K562 (cell line): ENCODE measurements around the gene TRMT2B. TPM values are rescaled to one million over a fixed set of nuclear protein-coding genes. Genes with fewer than 3 reads are reported as not detected.

Experiments used
- CCNT2 ChIP-seq: IDR thresholded peaks from 2 replicates; pipeline ENCODE4 v1.6.1; 2011; ENCODE audit warnings: borderline replicate concordance, low read depth, mild to moderate bottlenecking, moderate library complexity, mixed read lengths, low read length; ENCODE audit not compliant: insufficient read length; ENCODE audit errors: extremely low read depth
- CXXC5 ChIP-seq: fragments of 250-450 bp; sonication (Bioruptor Pico); IDR thresholded peaks from 2 replicates; pipeline ENCODE4 v1.8.0; 2022; ENCODE audit warnings: inconsistent platforms, mild to moderate bottlenecking, moderate library complexity
- ELF1 ChIP-seq: fragments of 200-800 bp; sonication (Bioruptor generic); IDR thresholded peaks from 2 replicates; pipeline ENCODE4 v1.6.1; 2016; ENCODE audit warnings: missing genetic modification characterization, missing compliant biosample characterization
- FOSL1 ChIP-seq: fragments of 200-800 bp; sonication (Bioruptor generic); conservative IDR thresholded peaks from 2 replicates; pipeline ENCODE4 v1.6.1; 2016; ENCODE audit warnings: missing genetic modification characterization, missing compliant biosample characterization
- FOXM1 ChIP-seq, 2 experiments: fragments of 450-650 bp in 1 of 2; sonication (generic) in 1 of 2; formaldehyde crosslinking in 1 of 2; IDR thresholded peaks; 2 replicates each; pipeline versions ENCODE4 v1.6.1 to v1.9.0; 2017 to 2022; ENCODE audit warnings: low read depth in 2 of 2, mild to moderate bottlenecking in 2 of 2, missing genetic modification reagents in 1 of 2, moderate library complexity in 1 of 2
- KAT2B ChIP-seq: IDR thresholded peaks from one replicate; pipeline ENCODE4 v1.6.1; 2012; ENCODE audit warnings: low read depth, mild to moderate bottlenecking, control low read depth, inconsistent platforms, low read length, moderate library complexity
- KLF6 ChIP-seq: fragments of 250-450 bp; sonication (Bioruptor Pico); IDR thresholded peaks from 2 replicates; pipeline ENCODE4 v1.4.0; 2020; ENCODE audit warnings: mild to moderate bottlenecking, moderate library complexity, borderline replicate concordance
- MCM2 ChIP-seq: fragments of 450-650 bp; IDR thresholded peaks from 2 replicates; pipeline ENCODE4 v1.6.1; 2017; ENCODE audit warnings: low read depth, mild to moderate bottlenecking
- NFRKB ChIP-seq: fragments of 450-650 bp; IDR thresholded peaks from 2 replicates; pipeline ENCODE4 v1.6.1; 2016; ENCODE audit warnings: low read depth
- PHF20 ChIP-seq: fragments of 450-650 bp; IDR thresholded peaks from 2 replicates; pipeline ENCODE4 v1.6.1; 2018; ENCODE audit not compliant: partially characterized antibody
- PHF8 ChIP-seq: fragments of 200-600 bp; sonication (generic); IDR thresholded peaks from 2 replicates; pipeline ENCODE4 v1.6.1; 2012; ENCODE audit warnings: mixed run types, mild to moderate bottlenecking, inconsistent platforms, low read length, moderate library complexity, borderline replicate concordance
- POLR2A ChIP-seq: fragments of 450-650 bp; conservative IDR thresholded peaks from 2 replicates; pipeline ENCODE4 v1.6.1; 2016
- PTBP1 ChIP-seq: fragments of 200-400 bp; formaldehyde crosslinking; IDR thresholded peaks from 2 replicates; pipeline ENCODE4 v1.6.1; 2017; ENCODE audit warnings: low read depth, low read length
- SIN3B ChIP-seq: fragments of 450-650 bp; IDR thresholded peaks from 2 replicates; pipeline ENCODE4 v1.6.1; 2017; ENCODE audit warnings: low read depth, mild to moderate bottlenecking, moderate library complexity
- SMARCA4 ChIP-seq: fragments of 450-650 bp; IDR thresholded peaks from 2 replicates; pipeline ENCODE4 v1.6.1; 2016
- SUPT5H ChIP-seq: fragments of 450-650 bp; IDR thresholded peaks from 2 replicates; pipeline ENCODE4 v1.6.1; 2016
- TAF7 ChIP-seq: fragments of 450-650 bp; IDR thresholded peaks from 2 replicates; pipeline ENCODE4 v1.6.1; 2016; ENCODE audit warnings: missing genetic modification characterization, missing compliant biosample characterization
- TARDBP ChIP-seq: fragments of 450-650 bp; IDR thresholded peaks from 2 replicates; pipeline ENCODE4 v1.6.1; 2016
- TEAD4 ChIP-seq, 2 experiments: sonication (generic) in 1 of 2; formaldehyde crosslinking in 1 of 2; IDR thresholded peaks; 2 replicates each; pipeline versions ENCODE4 v1.6.1 to v1.8.0; 2012 to 2022; ENCODE audit warnings: borderline replicate concordance in 1 of 2, inconsistent platforms in 1 of 2, low read length in 1 of 2, mild to moderate bottlenecking in 1 of 2, missing genetic modification reagents in 1 of 2
- TGIF2 ChIP-seq: sonication (generic); formaldehyde crosslinking; IDR thresholded peaks from 2 replicates; pipeline ENCODE4 v1.8.1; 2022; ENCODE audit warnings: mild to moderate bottlenecking, missing genetic modification reagents, moderate library complexity
- polyA plus RNA-seq, 8 experiments: library from polyadenylated mRNA; depleted of rRNA in 4 of 8; stranded (reverse) in 5 of 8; unstranded in 3 of 8; fragments of >200 nt; fragmentation: Nextera tagmentation in 2 of 8; fragmentation: Illumina TruSeq in 1 of 8; extraction: Ambion mirVana in 2 of 8; extraction: Trizol in 1 of 8; gene quantifications; 2 replicates each; pipeline versions ENCODE4 v1.2.1 to v1.2.3, GENCODE V29; 2011 to 2014; ENCODE audit warnings: inconsistent platforms in 1 of 8, missing spikeins in 1 of 8
- total RNA-seq, 7 experiments: library from RNA; depleted of rRNA in 6 of 7; stranded (reverse); fragments of >200 nt in 6 of 7; fragmentation: Illumina TruSeq in 2 of 7; extraction: Trizol in 2 of 7; gene quantifications; 2 replicates each; pipeline versions ENCODE4 v1.2.1 to v1.2.3, GENCODE V29; 2011 to 2021; ENCODE audit warnings: low replicate concordance in 1 of 7
- TF ChIP-seq, protein P1 (sequence below): fragments of 450-650 bp; IDR thresholded peaks from 2 replicates; pipeline ENCODE4 v1.6.1; 2016; ENCODE audit warnings: antibody characterized with exemption
- TF ChIP-seq, protein P2 (sequence below): fragments of 450-650 bp; IDR thresholded peaks from 2 replicates; pipeline ENCODE4 v1.7.1; 2018; ENCODE audit warnings: mild to moderate bottlenecking, low read depth; ENCODE audit not compliant: partially characterized antibody
- TF ChIP-seq, protein P3 (sequence below), 3 experiments: fragments of 200-800 bp in 1 of 3; sonication (Bioruptor generic) in 1 of 3; sonication (generic) in 1 of 3; formaldehyde crosslinking in 1 of 3; IDR thresholded peaks; 2 replicates each; pipeline versions ENCODE4 v1.6.1 to v1.8.0; 2016 to 2022; ENCODE audit warnings: mild to moderate bottlenecking in 2 of 3, missing compliant biosample characterization in 2 of 3, missing genetic modification characterization in 2 of 3, missing genetic modification reagents in 1 of 3

Gene TRMT2B
- total and polyA plus RNA-seq, 9 of the 15 experiments (the other 6 are each of a cell fraction or from before 2014, with no cell fraction given): 3.9 to 23.4 (median 18.1) TPM

DNA sequence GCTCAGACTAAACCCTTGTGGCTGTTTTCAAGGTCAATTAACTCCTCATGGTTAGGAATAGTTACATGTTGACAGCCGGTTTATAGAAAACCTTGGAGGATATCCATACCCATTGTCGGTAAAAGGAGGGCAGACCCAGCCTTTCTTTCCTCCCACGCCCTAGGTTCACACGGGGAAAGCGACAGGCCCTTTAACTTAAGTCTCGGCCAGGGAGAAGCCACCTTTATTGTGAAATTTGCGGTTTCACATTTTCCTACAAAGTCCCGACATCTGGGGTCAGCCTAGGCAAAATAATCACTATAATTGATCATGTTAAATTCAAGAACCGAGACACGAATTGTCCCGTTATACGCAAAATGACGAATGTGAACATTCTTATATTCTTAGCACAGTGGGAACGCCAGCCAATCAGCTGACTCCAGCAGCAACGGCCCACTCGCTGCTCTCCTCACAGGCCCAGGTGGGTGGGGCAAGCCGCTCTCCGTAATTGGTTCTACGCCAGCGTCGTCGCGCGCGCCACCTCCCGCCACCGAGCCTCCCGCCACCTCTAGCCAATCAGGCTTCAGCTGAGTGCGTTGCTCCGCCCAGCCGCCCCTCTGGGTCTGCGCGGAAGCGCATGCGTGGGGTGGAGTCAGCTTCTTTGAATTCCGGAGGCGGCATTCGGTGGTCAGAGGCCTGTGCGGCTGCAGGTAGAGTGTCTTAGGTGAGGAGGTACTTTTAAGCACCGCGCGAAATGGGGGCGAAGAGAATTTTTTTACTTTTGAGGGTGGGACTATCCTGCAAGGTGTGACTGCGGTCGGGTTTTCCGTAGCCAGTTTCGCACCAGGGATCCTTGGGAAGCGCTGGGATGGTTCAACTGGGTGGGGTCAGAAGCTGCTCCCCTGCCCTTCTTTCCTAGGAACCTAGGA, 45.9 kb upstream of the TRMT2B start, which contains the start of gene CENPI (continued):
- TF ChIP-seq, protein P1, sequence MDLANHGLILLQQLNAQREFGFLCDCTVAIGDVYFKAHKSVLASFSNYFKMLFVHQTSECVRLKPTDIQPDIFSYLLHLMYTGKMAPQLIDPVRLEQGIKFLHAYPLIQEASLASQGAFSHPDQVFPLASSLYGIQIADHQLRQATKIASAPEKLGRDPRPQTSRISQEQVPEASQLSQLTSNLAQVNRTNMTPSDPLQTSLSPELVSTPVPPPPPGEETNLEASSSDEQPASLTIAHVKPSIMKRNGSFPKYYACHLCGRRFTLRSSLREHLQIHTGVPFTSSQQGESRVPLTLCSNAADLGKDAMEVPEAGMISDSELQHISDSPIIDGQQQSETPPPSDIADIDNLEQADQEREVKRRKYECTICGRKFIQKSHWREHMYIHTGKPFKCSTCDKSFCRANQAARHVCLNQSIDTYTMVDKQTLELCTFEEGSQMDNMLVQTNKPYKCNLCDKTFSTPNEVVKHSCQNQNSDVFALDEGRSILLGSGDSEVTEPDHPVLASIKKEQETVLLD: peak; percentile 93
- no peak for TF ChIP-seq MCM2
- TF ChIP-seq TGIF2 (CRISPR knock-in tag): no peak
- TF ChIP-seq KAT2B: no peak
- TF ChIP-seq ELF1 (tag): no peak
- peak; percentile 50; the same call in 1 of the 2 replicates for TF ChIP-seq SIN3B
- TF ChIP-seq KLF6 (CRISPR knock-in tag): no peak
- TF ChIP-seq PHF8: peak; percentile 70; the same call in 1 of the 2 replicates
- TF ChIP-seq NFRKB: no peak
- peak; percentile 55; the same call in 1 of the 2 replicates for TF ChIP-seq FOXM1 (IDR thresholded peaks at IDR 0.05; ENCODE audit: low read depth)
- TF ChIP-seq FOXM1 (CRISPR knock-in tag; IDR thresholded peaks at IDR 0.05; ENCODE audit: low read depth): no peak
- no peak for TF ChIP-seq FOSL1 (tag)
- peak; percentile 58 for TF ChIP-seq SUPT5H
- peak; percentile 21; the same call in 1 of the 2 replicates for TF ChIP-seq TEAD4 (IDR thresholded peaks at IDR 0.05; ENCODE audit: low read length)
- TF ChIP-seq TEAD4 (CRISPR knock-in tag; IDR thresholded peaks at IDR 0.05; ENCODE audit: borderline replicate concordance): no peak
- TF ChIP-seq TARDBP: no peak
- TF ChIP-seq, protein P2, sequence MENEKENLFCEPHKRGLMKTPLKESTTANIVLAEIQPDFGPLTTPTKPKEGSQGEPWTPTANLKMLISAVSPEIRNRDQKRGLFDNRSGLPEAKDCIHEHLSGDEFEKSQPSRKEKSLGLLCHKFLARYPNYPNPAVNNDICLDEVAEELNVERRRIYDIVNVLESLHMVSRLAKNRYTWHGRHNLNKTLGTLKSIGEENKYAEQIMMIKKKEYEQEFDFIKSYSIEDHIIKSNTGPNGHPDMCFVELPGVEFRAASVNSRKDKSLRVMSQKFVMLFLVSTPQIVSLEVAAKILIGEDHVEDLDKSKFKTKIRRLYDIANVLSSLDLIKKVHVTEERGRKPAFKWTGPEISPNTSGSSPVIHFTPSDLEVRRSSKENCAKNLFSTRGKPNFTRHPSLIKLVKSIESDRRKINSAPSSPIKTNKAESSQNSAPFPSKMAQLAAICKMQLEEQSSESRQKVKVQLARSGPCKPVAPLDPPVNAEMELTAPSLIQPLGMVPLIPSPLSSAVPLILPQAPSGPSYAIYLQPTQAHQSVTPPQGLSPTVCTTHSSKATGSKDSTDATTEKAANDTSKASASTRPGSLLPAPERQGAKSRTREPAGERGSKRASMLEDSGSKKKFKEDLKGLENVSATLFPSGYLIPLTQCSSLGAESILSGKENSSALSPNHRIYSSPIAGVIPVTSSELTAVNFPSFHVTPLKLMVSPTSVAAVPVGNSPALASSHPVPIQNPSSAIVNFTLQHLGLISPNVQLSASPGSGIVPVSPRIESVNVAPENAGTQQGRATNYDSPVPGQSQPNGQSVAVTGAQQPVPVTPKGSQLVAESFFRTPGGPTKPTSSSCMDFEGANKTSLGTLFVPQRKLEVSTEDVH: peak; percentile 92
- TF ChIP-seq PHF20: peak; percentile 29
- TF ChIP-seq CXXC5 (CRISPR knock-in tag): peak; percentile 78
- no peak for TF ChIP-seq TAF7 (tag)
- TF ChIP-seq POLR2A: peak; percentile 74
- peak; percentile 51 for TF ChIP-seq CCNT2
- TF ChIP-seq, protein P3, sequence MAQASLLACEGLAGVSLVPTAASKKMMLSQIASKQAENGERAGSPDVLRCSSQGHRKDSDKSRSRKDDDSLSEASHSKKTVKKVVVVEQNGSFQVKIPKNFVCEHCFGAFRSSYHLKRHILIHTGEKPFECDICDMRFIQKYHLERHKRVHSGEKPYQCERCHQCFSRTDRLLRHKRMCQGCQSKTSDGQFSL (CRISPR knock-in tag; IDR thresholded peaks at IDR 0.05): no peak
- TF ChIP-seq, protein P3 (tag; IDR thresholded peaks at IDR 0.05): no peak
- TF ChIP-seq SMARCA4: 0 out of 2 replicates have a peak, but pooled peaks have one; percentile 10
- TF ChIP-seq PTBP1: no peak
